Measurements from ENCODE around the gene VARS1. TPM values are rescaled to one million over a fixed set of nuclear protein-coding genes. Genes with fewer than 3 reads are reported as not detected.
"Not testable (repeated sequence)": the region's sequence is repeated elsewhere in the genome, so short reads cannot be mapped to it uniquely, and the experiment has no call there.

VARS1 gene
- total RNA-seq, 4 donors from 2014 or later = 39.2 to 53.9 (median 46.9) TPM

- peak overlapping the region; percentile 74 for H3K4me3 ChIP-seq (ENCODE audit: low read depth, poor library complexity, severe bottlenecking)
- DNase-seq (ENCODE audit: low spot score in 2 of 2) = no peak
- 7 to 9% methylated on average over 7 of the region's 7 CpGs for WGBS, 2 donors
- intact Hi-C loops (cut with DNase I; ENCODE audit: low total_unique reads) = no loop called here
- no peak for TF ChIP-seq POLR2A (IDR thresholded peaks at IDR 0.05)
- TF ChIP-seq, protein P1, sequence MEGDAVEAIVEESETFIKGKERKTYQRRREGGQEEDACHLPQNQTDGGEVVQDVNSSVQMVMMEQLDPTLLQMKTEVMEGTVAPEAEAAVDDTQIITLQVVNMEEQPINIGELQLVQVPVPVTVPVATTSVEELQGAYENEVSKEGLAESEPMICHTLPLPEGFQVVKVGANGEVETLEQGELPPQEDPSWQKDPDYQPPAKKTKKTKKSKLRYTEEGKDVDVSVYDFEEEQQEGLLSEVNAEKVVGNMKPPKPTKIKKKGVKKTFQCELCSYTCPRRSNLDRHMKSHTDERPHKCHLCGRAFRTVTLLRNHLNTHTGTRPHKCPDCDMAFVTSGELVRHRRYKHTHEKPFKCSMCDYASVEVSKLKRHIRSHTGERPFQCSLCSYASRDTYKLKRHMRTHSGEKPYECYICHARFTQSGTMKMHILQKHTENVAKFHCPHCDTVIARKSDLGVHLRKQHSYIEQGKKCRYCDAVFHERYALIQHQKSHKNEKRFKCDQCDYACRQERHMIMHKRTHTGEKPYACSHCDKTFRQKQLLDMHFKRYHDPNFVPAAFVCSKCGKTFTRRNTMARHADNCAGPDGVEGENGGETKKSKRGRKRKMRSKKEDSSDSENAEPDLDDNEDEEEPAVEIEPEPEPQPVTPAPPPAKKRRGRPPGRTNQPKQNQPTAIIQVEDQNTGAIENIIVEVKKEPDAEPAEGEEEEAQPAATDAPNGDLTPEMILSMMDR (IDR thresholded peaks at IDR 0.05) = no peak
Measured at GRCh38 chr6:31794294-31794865, 1.2 kb downstream of the VARS1 start.

DNA sequence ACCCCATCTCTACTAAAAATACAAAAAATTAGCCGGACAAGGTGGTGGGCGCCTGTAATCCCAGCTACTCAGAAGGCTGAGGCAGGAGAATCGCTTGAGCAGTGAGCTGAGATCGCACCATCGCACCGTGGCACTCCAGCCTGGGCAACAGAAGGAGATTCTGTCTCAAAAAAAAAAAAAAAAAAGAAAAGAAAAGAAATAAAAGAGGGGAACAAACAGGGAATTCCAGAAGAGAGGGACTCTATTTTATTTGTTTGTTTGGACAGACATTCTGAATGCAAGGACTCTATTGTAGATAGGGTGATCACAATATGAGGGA, 1.7 kb downstream of the VARS1 start:
- DNase-seq (ENCODE audit: low spot score in 2 of 2); H3K4me3 ChIP-seq (ENCODE audit: low read depth, poor library complexity, severe bottlenecking); intact Hi-C loops (cut with DNase I; ENCODE audit: low total_unique reads): not testable (repeated sequence)
- 87 to 88% methylated on average over 6 of the region's 6 CpGs for WGBS, 2 donors

GRCh38 chr6:31792761-31793171, 2.8 kb downstream of the VARS1 start:
- 90 to 93% methylated on average over 12 of the region's 12 CpGs for WGBS, 2 donors
- TF ChIP-seq, protein P1 (IDR thresholded peaks at IDR 0.05) = no peak
- no peak for TF ChIP-seq POLR2A (IDR thresholded peaks at IDR 0.05)
- DNase-seq (ENCODE audit: low spot score in 2 of 2) = no peak
- H3K4me3 ChIP-seq (ENCODE audit: low read depth, poor library complexity, severe bottlenecking) = no peak overlapping the region
- intact Hi-C loops (cut with DNase I; ENCODE audit: low total_unique reads) = no loop called here

GRCh38 chr6:31792090-31792374, 3.5 kb downstream of the VARS1 start:
- DNase-seq (ENCODE audit: low spot score in 2 of 2) = no peak
- no peak overlapping the region for H3K4me3 ChIP-seq (ENCODE audit: low read depth, poor library complexity, severe bottlenecking)
- TF ChIP-seq, protein P1 (IDR thresholded peaks at IDR 0.05) = no peak
- TF ChIP-seq POLR2A (IDR thresholded peaks at IDR 0.05) = no peak
- intact Hi-C loops (cut with DNase I; ENCODE audit: low total_unique reads) = no loop called here
- WGBS, 2 donors = 83 to 85% methylated on average over 3 of the region's 3 CpGs

- TF ChIP-seq POLR2A (IDR thresholded peaks at IDR 0.05) = no peak
- TF ChIP-seq, protein P1 (IDR thresholded peaks at IDR 0.05) = no peak
- WGBS, 2 donors = 64 to 65% methylated on average over 12 of the region's 12 CpGs
- no peak overlapping the region for H3K4me3 ChIP-seq (ENCODE audit: low read depth, poor library complexity, severe bottlenecking)
- intact Hi-C loops (cut with DNase I; ENCODE audit: low total_unique reads) = no loop called here
- DNase-seq (ENCODE audit: low spot score in 2 of 2) = no peak
Measured at GRCh38 chr6:31791324-31792089, 4.0 kb downstream of the VARS1 start.

DNA sequence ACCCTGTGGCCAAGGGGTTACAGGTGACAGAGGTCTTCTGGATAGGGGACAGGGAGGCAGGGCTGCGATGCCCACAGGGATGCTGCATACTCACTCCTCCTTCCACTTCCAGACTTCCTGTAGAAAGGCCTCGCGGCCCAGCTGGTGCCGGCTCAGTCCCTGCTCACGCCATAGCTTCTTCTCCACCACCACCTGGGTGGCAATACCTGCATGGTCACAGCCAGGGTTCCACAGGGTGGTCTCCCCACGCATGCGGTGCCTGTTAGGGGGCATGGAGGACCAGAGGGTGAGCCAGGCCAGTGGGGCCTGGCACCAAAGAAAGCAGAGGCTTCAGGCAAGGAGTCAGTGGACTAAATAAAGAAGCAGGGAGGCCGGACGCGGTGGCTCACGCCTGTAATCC, 10.1 kb downstream of the VARS1 start:
- intact Hi-C loops (cut with DNase I; ENCODE audit: low total_unique reads) = no loop called here
- H3K4me3 ChIP-seq (ENCODE audit: low read depth, poor library complexity, severe bottlenecking) = no peak overlapping the region
- WGBS, 2 donors = 94 to 98% methylated on average over 11 of the region's 11 CpGs

More for the DNA sequence above, 10.1 kb downstream of the VARS1 start:
- TF ChIP-seq, protein P1 (IDR thresholded peaks at IDR 0.05) = no peak
- TF ChIP-seq POLR2A (IDR thresholded peaks at IDR 0.05) = no peak
- no peak for DNase-seq (ENCODE audit: low spot score in 2 of 2)

All from lower leg skin (tissue), 4 donors.